Erythroblast (primary cell): Measurements from ENCODE around the gene SETBP1.

ENCODE experiments used
- GATA1 ChIP-seq: IDR thresholded peaks from 2 replicates; pipeline ENCODE4 v1.6.1; 2011; ENCODE audit warnings: low read depth, mild to moderate bottlenecking, control low read depth, low read length, moderate library complexity
- POLR2A ChIP-seq: IDR thresholded peaks from 2 replicates; pipeline ENCODE4 v1.6.1; 2011; ENCODE audit warnings: mild to moderate bottlenecking, low read length

DNA sequence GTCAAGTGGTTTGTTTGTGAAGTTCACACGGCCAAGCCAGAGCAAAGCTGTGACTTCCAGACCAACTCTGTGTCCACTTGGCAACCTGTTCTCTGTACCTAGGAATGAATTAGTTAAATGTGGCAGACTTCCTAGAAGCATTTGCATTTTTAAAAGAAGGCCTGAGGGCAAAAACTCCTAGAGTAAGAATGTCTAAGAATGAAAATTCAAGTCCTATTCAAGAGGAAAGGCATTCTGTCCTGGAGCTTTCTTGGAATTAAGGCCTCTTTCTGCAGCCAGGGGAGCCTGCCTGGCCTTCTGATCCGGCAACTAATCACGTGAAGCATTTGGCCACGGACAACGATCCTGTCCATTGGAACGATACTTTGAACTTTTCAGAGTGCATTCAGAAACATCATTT, 155.0 kb downstream of the SETBP1 start:
- TF ChIP-seq POLR2A = no peak
- no peak for TF ChIP-seq GATA1
